Dendritic cell treated with granulocyte-macrophage colony-stimulating factor and Interleukin-4, amounts not matched to agents 40 ng/mL and 50 ng/mL, for 4 days (primary cell): ENCODE measurements around the gene ABCA1.

ENCODE experiments used
- H3K27ac Mint-ChIP-seq: one replicate; pipeline ENCODE4 v1.8.0; 2022; ENCODE audit warnings: mild to moderate bottlenecking, mixed read lengths
- H3K27me3 Mint-ChIP-seq: one replicate; pipeline ENCODE4 v1.8.0; 2022; ENCODE audit warnings: mild to moderate bottlenecking, mixed read lengths
- H3K36me3 Mint-ChIP-seq: one replicate; pipeline ENCODE4 v1.8.0; 2022; ENCODE audit warnings: low read depth, mixed read lengths
- H3K4me1 Mint-ChIP-seq: one replicate; pipeline ENCODE4 v1.8.0; 2022; ENCODE audit warnings: low read depth, mixed read lengths
- H3K4me3 Mint-ChIP-seq: one replicate; pipeline ENCODE4 v1.8.0; 2022; ENCODE audit warnings: mild to moderate bottlenecking, moderate library complexity, mixed read lengths
- H3K9me3 Mint-ChIP-seq: one replicate; pipeline ENCODE4 v1.8.0; 2022; ENCODE audit warnings: mixed read lengths
- intact Hi-C: fragments of 100-400 bp; cut with micrococcal nuclease; formaldehyde crosslinking; loops from one replicate; pipeline ENCODE4 v1.15.0; 2022

ABCA1 gene

DNA sequence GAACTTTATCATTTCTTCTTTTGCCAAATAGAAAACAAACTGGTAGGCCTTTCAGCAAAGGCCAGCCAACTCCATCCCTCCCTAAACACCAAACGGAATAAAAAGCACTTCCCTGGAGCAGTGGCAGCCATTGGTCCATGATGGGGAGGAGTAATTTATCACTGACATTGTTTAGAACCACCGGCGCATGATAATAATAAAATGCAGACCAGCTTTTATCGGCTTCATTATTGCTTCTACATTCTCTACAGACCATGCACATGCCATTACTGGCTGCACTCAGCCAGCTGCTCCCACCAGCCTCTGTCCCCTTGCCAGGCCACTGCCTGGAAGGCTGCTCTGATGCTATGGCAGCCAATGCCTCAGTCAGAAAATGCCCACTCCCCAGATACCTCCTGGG is 45.9 kb downstream of the ABCA1 start:
- Mint-ChIP-seq H3K4me3 (no peak overlapping the region), H3K4me1 (peaks cover 16% of the 10 kb centered on the region), H3K27me3 (no peaks in the 10 kb centered on the region), H3K27ac (no peak overlapping the region), H3K36me3 (peaks cover 99% of the 10 kb centered on the region), H3K9me3 (no peaks in the 10 kb centered on the region)
- intact Hi-C loops, result no loop called here

DNA sequence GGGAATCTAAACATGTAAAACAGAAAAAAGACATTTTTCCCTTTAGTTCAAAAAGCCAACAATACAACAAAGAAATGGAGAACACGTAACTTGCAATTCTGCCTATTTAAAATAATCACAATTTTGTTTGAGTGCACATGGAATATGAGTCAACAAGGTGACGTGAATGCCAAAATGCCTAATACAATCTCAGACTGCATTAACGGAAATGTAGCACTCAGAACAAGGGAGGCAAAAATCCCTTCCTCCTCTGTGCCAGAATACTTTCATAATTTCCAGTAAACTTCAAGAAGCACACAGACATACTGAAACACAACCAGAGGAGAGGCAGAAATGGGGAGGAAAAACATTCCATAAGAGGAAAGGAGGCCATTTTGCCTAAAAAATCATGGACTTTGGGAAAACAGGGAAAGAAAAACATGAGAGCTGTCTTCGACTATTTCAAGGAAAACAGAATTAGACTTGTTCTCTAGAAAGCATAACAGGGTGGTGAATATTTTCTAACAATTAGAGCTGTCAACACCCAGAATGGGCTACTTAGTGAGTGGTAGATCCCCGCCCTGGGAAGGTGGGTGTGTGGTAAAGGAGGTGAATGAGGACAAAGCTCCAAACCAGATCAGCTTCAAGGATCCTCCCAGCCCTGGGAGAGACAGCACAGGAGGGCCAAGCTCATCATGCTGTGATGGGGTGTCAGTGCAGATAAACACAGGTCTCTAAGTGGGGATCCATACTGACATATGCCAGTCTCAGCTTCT is 48.2 kb downstream of the ABCA1 start:
- Mint-ChIP-seq H3K9me3 (no peaks in the 10 kb centered on the region), H3K4me3 (no peak overlapping the region), H3K4me1 (peaks cover 32% of the 10 kb centered on the region), H3K27ac (no peak overlapping the region), H3K36me3 (peaks cover 96% of the 10 kb centered on the region), H3K27me3 (no peaks in the 10 kb centered on the region)
- intact Hi-C loops, result no loop called here

DNA sequence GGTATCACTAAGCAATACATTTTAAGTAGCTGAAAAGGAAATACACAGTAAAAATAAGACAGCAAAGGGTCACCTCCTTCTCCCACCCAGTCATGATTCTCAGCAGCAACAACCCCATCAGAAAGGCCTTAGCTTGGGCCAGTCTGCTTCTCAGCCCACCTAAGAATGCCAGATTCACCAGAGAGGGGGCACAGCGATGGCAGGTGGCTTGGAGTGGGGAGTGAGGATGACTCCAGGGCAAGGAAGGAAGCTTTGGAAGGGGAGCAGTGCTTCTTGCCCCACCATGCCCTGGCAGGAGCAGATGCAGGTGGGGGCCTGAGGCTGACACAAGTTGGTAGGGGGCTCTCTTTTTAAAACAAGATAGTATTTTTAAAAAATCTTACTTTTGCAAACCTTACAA is 51.4 kb downstream of the ABCA1 start:
- Mint-ChIP-seq H3K27me3 (no peaks in the 10 kb centered on the region), H3K9me3 (no peaks in the 10 kb centered on the region), H3K27ac (no peak overlapping the region), H3K4me3 (no peak overlapping the region), H3K36me3 (peaks cover 73% of the 10 kb centered on the region), H3K4me1 (peaks cover 50% of the 10 kb centered on the region)
- intact Hi-C loops, result no loop called here

GRCh38 chr9:104875897-104876296 is 52.1 kb downstream of the ABCA1 start:
- Mint-ChIP-seq H3K36me3 (peaks cover 70% of the 10 kb centered on the region), H3K27me3 (no peaks in the 10 kb centered on the region), H3K27ac (no peak overlapping the region), H3K9me3 (no peaks in the 10 kb centered on the region), H3K4me1 (peaks cover 56% of the 10 kb centered on the region), H3K4me3 (no peak overlapping the region)
- intact Hi-C loops, result no loop called here

DNA sequence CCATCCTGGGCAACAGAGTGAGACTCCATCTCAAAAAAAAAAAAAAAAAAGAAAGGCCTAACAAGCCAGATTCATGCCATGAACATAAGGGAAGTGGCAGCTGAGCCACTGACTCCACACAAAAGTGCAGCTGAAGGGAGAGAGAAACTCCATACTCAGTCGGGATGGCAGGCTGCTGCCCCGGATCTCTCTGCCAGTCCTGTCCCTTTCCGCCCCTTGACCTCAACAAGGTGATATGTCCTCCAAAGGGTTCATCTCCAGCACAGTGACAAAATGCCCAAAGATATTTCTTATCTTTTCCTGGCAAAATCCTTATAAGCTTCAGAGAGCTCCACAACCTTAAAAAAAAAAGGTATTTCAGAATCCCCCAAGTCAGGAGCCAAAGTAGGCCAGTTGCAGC is 52.6 kb downstream of the ABCA1 start:
- Mint-ChIP-seq H3K36me3 (peaks cover 71% of the 10 kb centered on the region), H3K9me3 (no peaks in the 10 kb centered on the region), H3K27ac (peak overlapping the region; percentile 52), H3K4me1 (peaks cover 62% of the 10 kb centered on the region), H3K27me3 (no peaks in the 10 kb centered on the region), H3K4me3 (no peak overlapping the region)
- intact Hi-C loops, result no loop called here

GRCh38 chr9:104873489-104873850 is 54.5 kb downstream of the ABCA1 start:
- no peaks in the 10 kb centered on the region for H3K27me3 Mint-ChIP-seq
- H3K27ac Mint-ChIP-seq, result peak overlapping the region; percentile 73
- no peak overlapping the region for H3K4me3 Mint-ChIP-seq
- intact Hi-C loops, result loop anchor here (5.0 kb wide), 1 partner anchor 34 kb away; no protein-coding TSS in a partner anchor
- no peaks in the 10 kb centered on the region for H3K9me3 Mint-ChIP-seq
- peaks cover 58% of the 10 kb centered on the region for H3K36me3 Mint-ChIP-seq
- peaks cover 70% of the 10 kb centered on the region for H3K4me1 Mint-ChIP-seq

DNA sequence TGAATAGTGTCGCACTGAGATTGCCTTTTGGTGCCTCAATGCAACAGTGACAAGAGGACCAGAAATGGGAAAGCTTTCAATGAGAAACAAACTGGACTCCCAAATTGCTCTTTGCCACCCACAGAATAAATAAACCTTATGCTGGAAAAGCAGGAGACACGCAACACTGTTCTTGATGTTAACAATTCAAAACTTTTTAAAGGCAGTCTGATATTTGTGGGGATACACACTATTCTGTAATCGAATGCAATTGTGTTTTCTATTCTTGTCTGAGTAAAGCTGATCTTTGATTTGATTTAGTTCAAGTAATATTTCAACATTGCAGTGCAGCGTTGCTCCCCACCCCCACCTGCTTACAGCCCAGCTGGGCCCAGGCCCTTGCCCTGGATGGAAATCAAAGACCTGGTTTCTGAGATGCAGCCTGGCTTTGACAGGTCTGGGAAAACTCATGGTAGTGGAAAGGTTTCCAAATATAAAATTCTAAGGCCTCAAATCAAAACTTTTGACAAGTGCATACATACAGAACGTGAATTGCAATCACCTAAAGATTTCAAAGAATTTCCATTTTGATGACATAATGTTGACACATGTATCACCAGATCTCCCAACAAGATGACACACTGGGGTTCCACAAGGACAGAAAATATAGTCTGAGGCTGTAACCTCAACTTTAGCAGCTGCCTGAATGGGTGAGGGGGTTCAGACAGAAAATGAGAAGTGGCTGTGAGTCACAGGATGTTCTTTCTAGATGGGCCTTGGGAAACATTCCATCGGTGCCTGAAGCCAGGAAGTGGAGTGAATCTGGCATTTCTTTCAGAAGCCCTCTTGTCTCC is 55.1 kb downstream of the ABCA1 start:
- Mint-ChIP-seq H3K27me3 (no peaks in the 10 kb centered on the region), H3K9me3 (no peaks in the 10 kb centered on the region), H3K27ac (peak overlapping the region; percentile 73), H3K36me3 (peaks cover 58% of the 10 kb centered on the region), H3K4me3 (no peak overlapping the region), H3K4me1 (peaks cover 71% of the 10 kb centered on the region)
- intact Hi-C loops, result loop anchor here (5.0 kb wide), 1 partner anchor 34 kb away; no protein-coding TSS in a partner anchor

GRCh38 chr9:104871961-104872527 is 55.9 kb downstream of the ABCA1 start:
- peaks cover 69% of the 10 kb centered on the region for H3K4me1 Mint-ChIP-seq
- peaks cover 55% of the 10 kb centered on the region for H3K36me3 Mint-ChIP-seq
- intact Hi-C loops, result loop anchor here (5.0 kb wide), 1 partner anchor 35 kb away; no protein-coding TSS in a partner anchor
- H3K9me3 Mint-ChIP-seq, result no peaks in the 10 kb centered on the region
- peak overlapping the region; percentile 50 for H3K27ac Mint-ChIP-seq
- no peaks in the 10 kb centered on the region for H3K27me3 Mint-ChIP-seq
- H3K4me3 Mint-ChIP-seq, result no peak overlapping the region

- H3K4me3 Mint-ChIP-seq, result no peak overlapping the region
- no peaks in the 10 kb centered on the region for H3K27me3 Mint-ChIP-seq
- peak overlapping the region; percentile 96 for H3K27ac Mint-ChIP-seq
- no peaks in the 10 kb centered on the region for H3K9me3 Mint-ChIP-seq
- peaks cover 56% of the 10 kb centered on the region for H3K36me3 Mint-ChIP-seq
- intact Hi-C loops, result loop anchor here (2.0 to 10.0 kb wide), 5 partner anchors 37 to 285 kb away; no protein-coding TSS in a partner anchor
- peaks cover 74% of the 10 kb centered on the region for H3K4me1 Mint-ChIP-seq
Measured at GRCh38 chr9:104869811-104870210, 58.1 kb downstream of the ABCA1 start.

- peak overlapping the region; percentile 39 for H3K4me3 Mint-ChIP-seq
- H3K4me1 Mint-ChIP-seq, result peaks cover 81% of the 10 kb centered on the region
- peaks cover 51% of the 10 kb centered on the region for H3K36me3 Mint-ChIP-seq
- H3K27me3 Mint-ChIP-seq, result no peaks in the 10 kb centered on the region
- H3K9me3 Mint-ChIP-seq, result no peaks in the 10 kb centered on the region
- peak overlapping the region; percentile 96 for H3K27ac Mint-ChIP-seq
- intact Hi-C loops, result loop anchor here (2.0 to 10.0 kb wide), 4 partner anchors 96 to 286 kb away; no protein-coding TSS in a partner anchor
Measured at GRCh38 chr9:104868687-104869404, 59.1 kb downstream of the ABCA1 start.

GRCh38 chr9:104868303-104868686 is 59.7 kb downstream of the ABCA1 start:
- Mint-ChIP-seq H3K9me3 (no peaks in the 10 kb centered on the region), H3K4me3 (no peak overlapping the region), H3K27ac (peak overlapping the region; percentile 96), H3K4me1 (peaks cover 81% of the 10 kb centered on the region), H3K36me3 (peaks cover 50% of the 10 kb centered on the region), H3K27me3 (no peaks in the 10 kb centered on the region)
- intact Hi-C loops, result loop anchor here (2.0 to 10.0 kb wide), 4 partner anchors 97 to 287 kb away; no protein-coding TSS in a partner anchor

DNA sequence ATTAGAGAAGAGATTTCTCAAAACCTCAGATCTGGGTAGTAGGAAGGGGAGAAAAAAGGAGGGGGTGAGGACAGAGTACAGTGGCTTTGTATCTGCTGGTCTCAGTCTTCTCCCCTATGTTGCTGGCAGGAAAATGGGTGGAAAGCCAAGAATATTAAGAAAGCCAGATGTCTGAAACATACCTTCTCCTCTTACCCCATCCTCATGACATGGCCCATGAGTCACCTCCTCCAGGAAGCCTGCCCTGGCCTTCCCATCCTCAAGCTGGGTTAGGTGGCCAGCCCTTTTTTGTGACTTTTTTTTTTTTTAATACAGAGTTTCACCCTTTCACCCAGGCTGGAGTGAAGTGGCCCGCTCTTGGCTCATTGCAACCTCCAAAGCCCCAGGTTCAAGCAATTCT is 61.8 kb downstream of the ABCA1 start:
- H3K27ac Mint-ChIP-seq, result peak overlapping the region; percentile 9
- peaks cover 52% of the 10 kb centered on the region for H3K36me3 Mint-ChIP-seq
- H3K9me3 Mint-ChIP-seq, result no peaks in the 10 kb centered on the region
- H3K4me3 Mint-ChIP-seq, result no peak overlapping the region
- H3K4me1 Mint-ChIP-seq, result peaks cover 84% of the 10 kb centered on the region
- H3K27me3 Mint-ChIP-seq, result no peaks in the 10 kb centered on the region
- intact Hi-C loops, result loop anchor here (10.0 kb wide), 3 partner anchors 99 to 189 kb away; no protein-coding TSS in a partner anchor

GRCh38 chr9:104864675-104865104 is 63.3 kb downstream of the ABCA1 start:
- Mint-ChIP-seq H3K4me1 (peaks cover 89% of the 10 kb centered on the region), H3K27me3 (no peaks in the 10 kb centered on the region), H3K9me3 (no peaks in the 10 kb centered on the region), H3K36me3 (peaks cover 48% of the 10 kb centered on the region), H3K4me3 (no peak overlapping the region), H3K27ac (peak overlapping the region; percentile 30)
- intact Hi-C loops, result loop anchor here (5.0 to 10.0 kb wide), 4 partner anchors 63 to 190 kb away; partner anchors contain the start of gene ABCA1
